HG03025 (cell line): ENCODE measurements around the gene ZC3H12C.
"Not testable (repeated sequence)": the region's sequence is repeated elsewhere in the genome, so short reads cannot be mapped to it uniquely, and the experiment has no call there.

Experiments
- ATAC-seq: cut with Tn5 transposase; IDR thresholded peaks from one replicate; pipeline ENCODE4 v1.9.1; 2021; ENCODE audit warnings: mild to moderate bottlenecking, moderate library complexity; ENCODE audit not compliant: unreplicated experiment, low FRiP score

Gene ZC3H12C

DNA sequence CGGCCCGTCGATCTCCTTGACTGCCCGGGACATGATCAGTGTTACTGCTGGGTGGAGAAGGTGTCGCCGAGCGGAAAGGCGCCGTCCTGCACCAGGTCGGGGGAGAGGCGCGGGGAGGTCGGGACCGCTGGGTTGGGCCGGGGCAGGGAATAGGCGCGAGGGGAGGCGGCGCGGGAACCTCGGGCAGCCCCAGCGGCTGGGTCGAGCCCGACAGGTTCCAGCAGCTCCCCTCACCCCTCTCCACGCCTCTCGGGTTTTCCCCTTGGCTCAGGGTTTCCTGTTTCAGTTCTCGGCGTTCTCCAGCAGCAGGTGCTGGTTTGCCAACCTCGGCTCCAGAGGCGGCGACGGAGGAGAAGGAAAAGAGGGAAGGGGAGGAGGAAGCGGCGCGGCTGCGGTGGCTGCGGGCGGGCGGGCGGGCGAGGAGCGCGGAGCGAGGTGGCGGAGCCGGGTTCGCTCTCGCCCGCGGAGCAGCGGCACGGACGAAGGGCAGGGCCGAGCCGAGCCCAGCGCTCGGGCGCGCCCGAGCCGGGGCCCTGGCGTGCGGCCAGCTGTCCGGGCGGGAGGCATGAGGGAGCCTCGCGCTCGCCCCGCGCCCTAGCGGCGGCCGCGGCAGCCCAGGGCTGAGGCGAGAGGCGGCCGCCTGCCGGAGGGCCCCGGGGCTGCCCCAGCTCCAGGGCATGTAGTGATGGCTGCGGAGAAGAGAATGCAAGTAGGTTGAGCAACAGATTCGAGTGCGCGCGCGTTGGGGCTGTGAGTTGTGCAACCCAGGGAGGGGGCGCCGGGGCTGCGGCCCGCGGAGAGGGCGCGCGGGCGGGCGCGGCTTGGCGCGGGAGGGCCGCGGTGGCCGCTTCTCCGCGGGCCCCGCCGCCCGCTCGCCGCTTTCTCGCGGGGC, at the start of gene ZC3H12C:
TSS of gene ZC3H12C (plus strand) at position 878 of the 892 bp plus-strand sequence. CDS start 20 bp downstream, outside the sequence.
- peak; percentile 54 for ATAC-seq

DNA sequence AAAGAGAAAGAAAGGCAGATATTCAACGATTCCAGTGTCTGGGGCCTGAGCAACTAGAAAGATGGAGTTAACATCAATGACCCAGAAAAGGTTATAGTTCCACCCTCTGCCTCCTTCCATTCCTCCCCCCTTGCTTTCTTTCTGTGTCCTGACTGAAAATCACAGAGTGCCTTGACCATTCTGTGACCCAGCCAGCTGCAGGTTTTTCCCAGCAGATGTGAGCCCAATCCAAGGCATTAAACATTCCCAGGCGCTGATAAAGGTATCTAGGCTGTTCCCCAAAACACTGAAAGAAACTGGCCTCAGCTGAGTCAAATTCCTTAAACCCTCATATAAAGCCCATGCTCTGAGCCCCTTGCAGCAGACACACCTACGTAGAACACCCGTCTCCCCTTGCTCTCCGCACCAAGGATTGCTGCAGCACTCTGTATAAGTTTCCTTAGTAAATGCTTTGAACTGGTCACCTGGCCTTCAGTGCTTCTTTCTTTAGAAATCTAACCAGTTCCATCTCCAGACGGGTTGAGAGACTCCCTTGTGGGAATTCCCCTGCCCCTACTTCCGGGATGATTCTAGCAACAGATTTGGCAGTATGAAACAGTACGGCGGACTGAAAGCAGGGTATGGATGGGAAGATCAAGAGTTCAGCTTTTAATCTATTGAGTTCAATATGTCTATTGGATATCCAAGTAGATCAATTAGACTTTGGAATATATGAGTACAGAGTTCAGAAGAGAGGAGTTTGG, 48.8 kb upstream of the ZC3H12C start:
- no peak for ATAC-seq

DNA sequence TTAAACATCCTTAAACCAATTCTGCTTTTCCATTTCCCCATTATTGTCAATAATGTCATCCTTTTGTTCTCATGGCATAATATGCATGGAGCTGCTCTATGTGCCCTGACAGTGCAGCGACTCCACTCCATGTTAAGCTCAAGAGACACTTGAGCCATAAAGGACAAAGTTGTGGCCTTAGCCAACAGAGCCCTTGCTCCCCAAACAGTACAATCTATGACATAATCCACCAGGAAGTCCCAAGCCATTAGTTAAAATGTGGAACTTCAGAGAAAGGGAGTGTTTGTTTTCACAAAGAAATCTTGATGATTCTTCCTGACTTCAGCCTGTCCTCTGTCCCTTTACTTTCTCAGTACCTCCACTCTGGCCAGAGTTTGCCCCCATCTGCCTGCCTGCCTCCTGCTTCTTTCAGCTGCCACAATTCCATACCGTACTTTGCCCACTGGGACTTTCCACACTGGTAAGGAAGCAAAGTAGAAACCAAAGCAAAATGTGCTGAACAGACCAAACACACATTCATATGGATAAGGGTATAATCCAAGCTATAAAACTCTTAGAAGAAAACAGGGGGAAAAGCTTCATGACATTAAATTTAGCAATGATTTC, 46.3 kb upstream of the ZC3H12C start:
- no peak for ATAC-seq

DNA sequence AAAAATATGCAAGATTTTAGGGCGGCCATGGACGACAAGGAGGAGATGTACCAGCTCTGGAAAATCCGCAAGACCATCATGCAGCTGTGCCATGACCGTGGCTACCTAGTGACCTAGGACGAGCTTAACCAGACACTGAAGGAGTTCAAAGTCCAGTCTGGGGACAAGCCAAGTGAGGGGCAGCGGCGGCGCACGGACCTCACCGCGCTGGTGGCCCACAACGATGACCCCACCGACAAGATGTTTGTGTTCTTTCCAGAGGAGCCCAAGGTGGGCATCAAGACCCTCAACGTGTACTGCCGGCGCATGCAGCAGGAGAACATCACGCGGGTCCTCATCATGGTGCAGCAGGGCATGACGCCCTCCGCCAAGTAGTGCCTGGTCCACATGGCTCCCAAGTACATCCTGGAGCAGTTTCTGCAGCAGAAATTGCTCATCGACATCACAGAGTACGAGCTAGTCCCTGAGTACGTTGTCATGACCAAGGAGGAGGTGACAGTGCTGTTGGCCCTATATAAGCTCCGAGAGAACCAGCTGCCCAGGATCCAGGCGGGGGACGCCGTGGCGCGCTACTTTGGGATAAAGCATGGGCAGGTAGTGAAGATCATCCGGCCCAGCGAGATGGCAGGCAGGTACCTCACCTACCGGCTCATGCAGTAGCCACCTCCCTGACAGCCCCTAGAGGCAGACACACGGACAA, 43.5 kb upstream of the ZC3H12C start:
- no peak for ATAC-seq

DNA sequence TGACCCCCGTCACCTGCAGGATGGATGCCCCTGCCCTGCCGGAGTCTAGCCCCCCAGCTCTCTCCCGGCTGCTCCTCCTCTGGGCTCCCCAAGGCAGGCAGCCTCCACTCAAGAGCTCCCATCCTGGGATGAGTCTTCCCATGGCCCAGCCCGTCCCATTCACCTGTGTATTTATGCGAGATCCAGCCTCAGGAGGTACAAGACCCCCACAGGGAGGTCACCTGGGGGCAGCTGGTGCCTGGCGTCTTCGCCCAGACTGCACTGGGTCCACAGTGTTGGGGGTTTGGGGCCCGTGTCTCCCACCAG, 43.0 kb upstream of the ZC3H12C start:
- no peak for ATAC-seq

DNA sequence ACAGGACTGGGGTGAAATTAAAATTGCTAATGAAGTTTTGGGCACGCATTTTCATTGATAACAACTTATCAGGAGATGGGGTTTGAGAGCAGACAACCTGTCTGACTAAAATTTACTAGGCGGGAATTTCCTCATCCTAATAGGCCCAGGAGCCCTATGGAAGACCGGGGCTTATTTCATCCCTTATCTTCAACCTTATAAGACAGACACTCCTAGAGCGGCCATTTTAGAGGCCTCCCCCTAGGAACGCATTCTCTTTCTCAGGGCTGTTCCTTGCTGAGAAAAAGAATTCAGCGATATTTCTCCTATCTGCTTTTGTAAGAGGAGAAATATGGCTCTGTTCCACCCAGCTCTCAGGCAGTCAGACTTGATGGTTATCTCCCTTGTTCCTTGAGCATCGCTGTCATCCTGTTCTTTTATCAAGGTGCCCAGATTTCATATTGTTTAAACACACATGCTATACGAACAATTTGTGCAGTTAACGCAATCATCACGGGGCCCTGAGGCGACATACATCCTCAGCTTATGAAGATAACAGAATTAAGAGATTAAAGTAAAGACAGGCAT, 39.3 kb upstream of the ZC3H12C start:
- no peak for ATAC-seq

DNA sequence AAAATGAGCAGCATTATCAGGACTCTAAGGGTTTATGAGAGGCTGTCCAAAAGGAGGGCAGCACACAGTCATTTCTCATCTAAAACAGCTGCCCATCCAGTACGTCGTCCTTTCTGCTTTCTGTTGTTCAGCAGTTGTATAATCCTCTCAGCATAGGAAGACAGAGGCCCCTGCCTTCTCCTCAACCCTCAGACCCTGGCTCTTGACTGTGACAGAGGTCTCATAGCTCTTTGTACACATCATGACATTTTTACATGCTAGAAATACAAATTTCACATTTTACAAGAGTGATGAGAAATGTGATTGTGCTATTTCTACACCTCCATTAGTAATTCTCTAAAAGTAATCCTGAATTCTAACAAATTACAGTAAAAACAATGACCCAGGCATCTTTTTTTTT, 36.2 kb upstream of the ZC3H12C start:
- ATAC-seq: no peak

DNA sequence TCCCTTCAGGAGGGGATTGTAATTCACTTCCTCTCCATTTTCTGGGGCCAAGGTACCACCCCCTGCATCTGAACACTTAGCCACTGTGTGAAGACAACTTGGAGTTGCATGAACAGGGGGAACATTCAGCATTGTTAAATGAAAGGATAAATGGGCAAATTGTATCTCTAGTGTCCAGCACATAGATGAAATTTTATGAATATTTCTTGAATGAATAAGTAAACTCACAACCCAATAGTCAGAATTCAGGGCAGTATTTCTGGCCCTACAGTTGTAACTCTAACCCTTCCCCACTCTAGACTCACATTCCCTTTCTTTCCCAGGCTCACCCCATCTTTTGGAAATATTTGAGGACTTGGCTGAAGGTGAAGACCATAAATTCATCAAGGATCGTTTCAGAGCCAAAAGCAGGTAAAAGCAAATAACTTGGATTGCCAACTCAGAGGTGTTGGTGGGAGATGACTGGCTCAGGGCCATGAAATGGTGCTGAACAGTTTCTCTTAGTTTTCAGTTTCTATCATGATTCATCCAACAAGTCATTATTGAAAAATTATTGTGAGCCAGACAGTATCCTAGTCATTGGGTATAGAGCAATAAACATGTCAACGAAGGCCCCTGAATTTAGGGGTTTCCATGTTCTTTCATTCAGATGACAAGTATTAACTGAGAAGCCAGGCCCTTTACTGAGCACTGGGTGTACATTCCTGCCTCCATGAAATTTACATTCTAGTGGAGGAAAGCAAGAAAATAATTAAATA, 33.3 kb upstream of the ZC3H12C start:
- no peak for ATAC-seq

DNA sequence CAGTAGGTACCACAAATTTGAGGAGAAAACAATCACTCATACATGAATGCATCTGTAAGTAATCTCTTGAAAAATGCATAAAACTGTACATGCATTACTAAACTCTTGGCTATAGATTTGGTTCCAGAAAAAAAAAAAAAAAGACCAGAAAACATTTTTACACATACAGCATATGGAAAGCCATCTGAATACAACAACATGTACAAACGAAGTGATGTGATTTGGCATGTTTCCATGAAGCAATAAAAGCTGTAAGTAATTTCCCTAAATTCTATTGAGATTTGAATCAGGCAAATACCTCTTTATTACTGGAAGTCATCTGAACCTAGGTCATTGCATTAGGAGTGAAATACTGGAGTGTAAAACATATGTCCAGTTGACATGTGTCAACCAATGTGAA, 31.9 kb upstream of the ZC3H12C start:
- no peak for ATAC-seq

DNA sequence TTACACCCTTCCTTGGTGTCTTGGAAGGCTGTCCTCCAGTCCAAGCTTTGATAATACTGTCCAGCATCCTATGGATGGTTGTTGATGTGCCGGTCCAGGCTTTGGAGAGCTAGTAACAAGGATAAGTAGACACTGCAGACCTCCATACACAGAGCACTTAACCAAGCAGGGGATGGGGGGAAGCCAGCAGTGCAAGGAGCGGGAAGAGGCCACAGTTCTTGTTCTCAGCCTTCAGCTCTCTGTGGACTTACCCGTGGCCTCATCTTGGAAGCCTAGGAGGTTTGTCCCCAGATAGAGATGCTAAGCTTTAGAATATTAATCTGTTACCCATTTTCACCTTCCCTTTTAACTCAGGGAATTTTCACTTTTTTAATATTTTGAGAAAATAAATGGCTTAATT, 30.9 kb upstream of the ZC3H12C start:
- ATAC-seq: no peak

DNA sequence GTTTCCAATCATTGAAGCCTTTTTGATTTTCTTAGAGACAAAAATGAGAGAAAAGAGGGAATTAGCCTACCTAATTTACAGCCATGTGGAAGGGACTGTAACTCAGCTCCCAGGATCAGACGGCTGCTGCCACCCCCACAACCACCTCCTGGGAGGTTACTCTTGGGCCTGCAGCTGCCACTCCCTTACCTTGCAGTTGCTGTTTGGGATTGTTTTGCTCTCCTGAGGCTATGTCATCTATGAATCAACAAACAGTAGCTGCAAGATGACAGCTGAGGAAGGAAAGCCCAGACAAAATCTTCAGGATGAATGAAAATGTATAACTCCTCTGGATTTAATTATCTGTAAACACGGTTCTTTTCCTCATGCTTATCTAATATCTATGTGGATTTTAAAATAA, 28.0 kb upstream of the ZC3H12C start:
- no peak for ATAC-seq

DNA sequence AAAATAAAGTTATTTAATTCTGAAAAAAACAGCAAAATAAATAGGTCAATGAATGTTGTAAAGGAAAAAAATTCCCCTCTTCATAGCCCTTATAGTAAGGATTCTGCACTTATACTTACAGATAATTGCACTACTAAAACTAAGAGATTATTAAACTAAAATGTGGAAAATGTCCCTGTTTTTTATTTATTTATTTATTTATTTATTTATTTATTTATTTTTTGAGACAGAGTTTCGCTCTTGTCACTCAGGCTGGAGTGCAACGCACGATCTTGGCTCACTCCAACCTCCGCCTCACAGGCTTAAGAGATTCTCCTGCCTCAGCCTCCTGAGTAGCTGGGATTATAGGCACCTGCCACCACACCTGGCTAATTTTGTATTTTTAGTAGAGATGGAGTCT, 25.2 kb upstream of the ZC3H12C start:
- not testable (repeated sequence) for ATAC-seq

DNA sequence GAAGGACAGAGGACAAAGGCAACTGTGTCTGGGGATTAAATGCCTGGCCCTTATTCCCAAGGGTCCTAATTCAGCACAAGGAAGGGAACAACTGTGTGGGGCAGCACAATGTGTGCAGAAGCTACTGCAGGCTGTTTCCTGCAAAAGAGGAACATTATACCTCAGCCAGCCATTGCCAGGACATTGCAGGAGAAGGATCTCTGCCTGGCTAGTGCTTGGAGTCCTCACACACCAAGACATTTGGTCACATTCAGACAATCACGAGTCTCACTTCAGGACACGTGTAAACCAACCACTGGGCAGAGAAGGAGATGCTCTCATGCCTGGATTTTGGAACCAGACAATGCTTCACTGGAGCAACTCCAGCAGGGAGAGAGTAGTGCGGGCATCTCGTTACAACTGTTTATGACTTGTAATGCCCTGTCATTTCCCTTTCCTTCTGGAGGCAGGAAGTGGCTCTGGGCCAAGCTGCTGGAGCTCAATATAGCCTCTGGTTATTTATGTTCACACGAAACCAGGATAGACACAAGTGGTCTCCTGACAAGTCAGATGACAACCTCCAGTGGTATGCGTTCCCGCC, 23.9 kb upstream of the ZC3H12C start:
- ATAC-seq: no peak

DNA sequence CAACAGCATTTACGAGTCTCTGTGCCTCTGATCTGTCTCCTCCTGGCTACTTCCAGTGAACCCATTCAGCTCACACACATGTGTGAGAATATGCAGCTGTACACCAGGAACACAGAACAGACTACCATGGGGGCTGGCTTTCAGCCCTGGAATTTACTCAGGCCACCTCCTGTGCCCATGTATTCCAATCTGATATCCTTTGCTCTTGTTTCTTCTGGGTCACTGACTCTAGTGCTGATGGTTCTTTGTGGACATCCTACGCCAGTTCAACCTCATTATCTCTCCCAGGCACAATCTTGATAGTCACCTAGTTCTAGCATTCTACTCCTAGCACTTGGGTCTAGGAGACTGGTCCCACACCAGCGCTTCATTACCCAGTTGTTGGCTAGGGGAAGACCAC, 23.0 kb upstream of the ZC3H12C start:
- no peak for ATAC-seq

DNA sequence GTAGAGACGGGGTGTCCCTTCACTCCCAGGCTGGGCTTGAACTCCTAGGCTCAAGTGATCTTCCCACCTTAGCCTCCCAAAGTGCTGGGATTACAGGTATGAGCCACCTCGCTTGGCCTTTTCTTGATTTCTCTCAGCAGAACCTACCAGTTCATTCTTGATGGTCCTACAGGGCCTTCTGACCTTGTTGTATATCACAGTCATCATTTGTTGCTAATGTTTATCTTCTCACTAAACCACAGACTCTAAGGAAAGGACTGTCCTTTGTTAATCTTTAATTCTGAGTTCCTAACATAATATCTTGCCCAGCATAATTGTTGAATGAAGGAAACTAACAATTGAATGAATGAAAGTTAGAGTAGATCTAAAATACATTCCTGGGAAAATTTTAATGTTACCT, 22.0 kb upstream of the ZC3H12C start:
- no peak for ATAC-seq

DNA sequence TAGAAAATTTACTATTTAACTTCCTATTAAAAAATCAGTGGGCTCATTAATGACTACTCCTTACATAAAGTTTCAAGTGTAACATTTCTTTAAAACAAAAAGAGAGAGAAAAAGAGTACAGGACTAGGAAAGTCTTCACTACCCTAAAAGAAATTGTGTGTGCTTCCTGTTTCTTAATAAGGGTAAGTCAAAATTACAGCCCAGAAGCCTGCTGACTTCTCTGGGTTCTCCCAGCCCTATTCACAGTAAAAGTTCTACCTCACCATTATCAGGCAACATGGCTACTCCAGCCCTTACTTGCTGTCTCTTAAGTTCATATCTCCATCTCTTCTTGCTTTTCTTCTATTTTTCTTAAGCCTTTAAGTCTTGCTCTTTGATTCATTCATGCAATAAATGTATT, 20.3 kb upstream of the ZC3H12C start:
- no peak for ATAC-seq

DNA sequence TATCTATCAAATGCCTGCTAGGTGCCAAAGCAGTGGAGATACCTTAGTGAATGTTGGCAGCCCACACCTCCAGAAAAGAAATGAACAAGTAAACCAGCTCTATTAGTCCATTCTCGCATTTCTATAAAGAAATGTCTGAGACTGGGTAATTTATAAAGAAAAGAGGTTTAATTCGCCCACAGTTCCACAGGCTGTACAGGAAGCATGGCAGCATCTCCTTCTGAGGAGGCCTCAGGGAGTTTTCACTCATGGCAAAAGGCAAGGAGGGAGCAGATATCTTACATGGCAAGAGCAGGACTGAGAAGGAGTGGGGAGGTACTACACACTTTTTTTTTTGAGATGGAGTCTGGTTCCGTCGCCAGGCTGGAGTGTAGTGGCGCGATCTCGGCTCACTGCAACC, 18.7 kb upstream of the ZC3H12C start:
- no peak for ATAC-seq

DNA sequence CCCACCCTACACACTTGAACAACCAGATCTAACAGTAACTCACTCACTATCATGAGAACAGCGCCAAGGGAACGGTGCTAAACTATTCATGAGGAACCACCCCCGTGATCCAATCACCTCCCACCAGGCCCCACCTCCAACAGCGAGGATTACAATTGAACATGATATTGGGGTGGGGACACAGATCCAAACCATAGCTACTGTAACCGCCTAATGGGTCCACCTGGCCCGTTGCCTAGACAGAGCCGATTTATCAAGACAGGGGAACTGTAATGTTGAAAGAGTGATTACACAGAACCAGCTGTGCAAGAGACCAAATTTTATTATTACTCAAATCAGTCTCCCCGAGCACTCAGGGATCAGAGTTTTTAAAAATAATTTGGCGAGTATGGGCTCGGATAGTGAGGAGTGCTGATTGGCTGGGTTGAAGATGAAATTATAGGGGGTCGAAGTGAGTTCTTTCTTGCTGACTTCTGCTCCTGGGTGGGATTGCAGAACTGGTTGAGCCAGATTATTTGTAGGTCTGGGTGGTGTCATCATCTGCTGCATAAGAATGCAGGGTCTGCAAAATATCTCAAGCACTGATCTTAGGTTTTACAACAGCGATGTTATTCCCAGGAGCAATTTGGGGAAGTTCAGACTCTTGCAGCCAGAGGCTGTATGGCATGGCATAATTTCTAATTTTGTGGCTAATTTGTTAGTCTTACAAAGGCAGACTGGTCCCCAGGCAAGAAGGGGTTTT, 17.9 kb upstream of the ZC3H12C start:
- no peak for ATAC-seq

DNA sequence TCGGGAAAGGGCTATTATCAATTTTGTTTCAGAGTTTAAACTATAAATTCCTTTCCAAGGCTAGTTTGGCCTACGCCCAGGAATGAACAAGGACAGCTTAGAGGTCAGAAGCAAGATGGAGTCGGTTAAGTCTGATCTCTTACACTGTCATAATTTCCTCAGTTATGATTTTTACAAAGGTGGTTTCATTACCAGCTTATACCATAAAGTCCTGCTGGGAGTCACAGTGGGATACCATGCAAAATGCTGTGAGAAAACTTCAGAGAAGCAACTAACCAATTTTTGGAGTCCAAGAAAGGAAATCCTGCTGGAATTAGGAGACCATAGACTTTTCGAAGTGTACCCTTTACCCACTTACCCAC, 17.4 kb upstream of the ZC3H12C start:
- ATAC-seq: no peak
